ENCODE measurements around the gene NT5C1A.

GRCh38 chr1:39692152-39693074, 20.5 kb upstream of the NT5C1A start:
- TF ChIP-seq EP300 (conservative IDR thresholded peaks at IDR 0.05; ENCODE audit: poor library complexity, severe bottlenecking) (no peak), CTCF (IDR thresholded peaks at IDR 0.05; ENCODE audit: poor library complexity, severe bottlenecking) (no peak), EZH2 (IDR thresholded peaks at IDR 0.05; ENCODE audit: borderline replicate concordance, insufficient read depth, low read length, poor library complexity, severe bottlenecking) (no peak), TAF1 (IDR thresholded peaks at IDR 0.05; ENCODE audit: low read depth) (no peak), REST (IDR thresholded peaks at IDR 0.05; ENCODE audit: borderline replicate concordance) (no peak), POLR2AphosphoS5 (IDR thresholded peaks at IDR 0.05) (no peak), SMC3 (conservative IDR thresholded peaks at IDR 0.05; ENCODE audit: poor library complexity) (no peak)
